Stimulated activated naive CD4-positive, alpha-beta T cell treated with Interleukin-2 at 50 U/mL for 16 hours (primary cell): ENCODE measurements around the gene METTL2B.
A peak's percentile ranks its signal among the peaks of the same experiment; 100 is the strongest.

Experiments
- DNase-seq: peaks from one replicate; lab custom pipeline; 2025; lab: John Stamatoyannopoulos, UW

METTL2B gene, protein sequence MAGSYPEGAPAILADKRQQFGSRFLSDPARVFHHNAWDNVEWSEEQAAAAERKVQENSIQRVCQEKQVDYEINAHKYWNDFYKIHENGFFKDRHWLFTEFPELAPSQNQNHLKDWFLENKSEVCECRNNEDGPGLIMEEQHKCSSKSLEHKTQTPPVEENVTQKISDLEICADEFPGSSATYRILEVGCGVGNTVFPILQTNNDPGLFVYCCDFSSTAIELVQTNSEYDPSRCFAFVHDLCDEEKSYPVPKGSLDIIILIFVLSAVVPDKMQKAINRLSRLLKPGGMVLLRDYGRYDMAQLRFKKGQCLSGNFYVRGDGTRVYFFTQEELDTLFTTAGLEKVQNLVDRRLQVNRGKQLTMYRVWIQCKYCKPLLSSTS

DNA sequence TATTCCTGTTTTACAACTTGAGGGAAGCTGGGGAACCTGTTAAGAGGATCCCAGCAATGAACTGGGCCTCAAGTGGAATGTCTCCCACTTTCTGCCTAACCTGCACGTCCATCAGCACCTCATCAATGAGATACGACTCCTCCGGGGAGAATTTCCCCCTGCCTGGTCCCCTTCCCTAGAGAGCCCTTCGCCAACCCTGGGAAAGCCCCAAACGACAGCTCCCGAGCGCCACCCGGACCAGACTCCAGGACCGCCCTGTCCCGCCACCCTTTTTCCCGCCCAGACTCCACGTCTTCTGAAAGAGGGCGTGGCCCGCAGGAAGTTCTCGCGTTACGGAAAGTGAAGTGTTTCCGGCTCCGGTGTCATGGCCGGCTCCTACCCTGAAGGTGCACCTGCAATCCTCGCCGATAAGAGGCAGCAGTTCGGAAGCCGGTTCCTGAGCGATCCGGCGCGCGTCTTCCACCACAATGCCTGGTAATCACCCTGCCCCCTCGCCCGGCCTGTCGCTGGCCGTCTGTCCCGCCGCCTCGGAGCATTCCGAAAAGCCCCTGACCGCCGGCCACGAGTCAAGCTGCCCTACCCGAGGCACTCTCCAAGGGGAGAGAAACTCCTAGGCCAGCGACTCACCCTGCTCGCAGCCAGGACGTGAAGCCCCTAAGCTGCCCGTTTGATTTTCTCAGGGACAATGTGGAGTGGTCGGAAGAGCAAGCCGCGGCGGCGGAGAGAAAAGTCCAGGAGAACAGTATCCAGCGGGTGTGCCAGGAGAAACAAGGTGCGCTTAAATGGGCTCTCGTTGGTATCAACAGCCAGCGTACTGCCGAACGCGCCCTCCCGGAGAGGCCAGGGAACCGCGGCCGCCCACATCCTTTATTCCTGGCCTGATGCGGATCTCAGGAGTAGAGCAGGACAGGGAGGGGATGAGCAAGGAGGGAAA, at the start of gene METTL2B:
Gene METTL2B, plus strand, starts transcription at position 347 of the 934 bp plus-strand sequence. Its CDS starts 18 bp downstream, at position 365.
- DNase-seq = peak; percentile 91

DNA sequence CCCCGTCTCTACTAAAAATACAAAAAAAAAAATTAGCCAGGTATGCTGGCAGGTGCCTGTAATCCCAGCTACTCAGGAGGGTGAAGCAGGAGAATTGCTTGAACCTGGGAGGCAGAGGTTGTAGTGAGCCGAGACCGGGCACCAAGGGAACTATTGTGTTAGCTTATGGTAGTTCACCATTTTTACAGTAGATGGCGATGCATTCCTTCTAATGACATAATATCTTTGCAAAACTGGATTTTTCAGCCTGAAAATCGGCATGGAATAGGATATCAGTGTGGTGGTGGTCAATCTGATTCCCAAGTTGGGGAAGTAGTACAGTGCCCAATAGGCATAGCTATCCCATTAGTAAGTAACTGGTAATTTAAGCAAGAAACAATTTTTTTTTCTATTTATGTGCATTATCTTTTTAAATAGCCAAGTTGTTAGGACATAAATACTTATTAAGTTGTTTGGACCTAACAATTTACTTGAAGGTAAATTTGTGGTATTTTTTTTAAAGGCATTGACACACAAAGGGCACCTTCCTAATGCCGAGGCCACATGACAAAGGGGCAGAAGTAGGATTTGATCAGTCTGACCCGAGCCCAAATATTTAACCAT, 49.2 kb upstream of the METTL2B start:
- DNase-seq = no peak

DNA sequence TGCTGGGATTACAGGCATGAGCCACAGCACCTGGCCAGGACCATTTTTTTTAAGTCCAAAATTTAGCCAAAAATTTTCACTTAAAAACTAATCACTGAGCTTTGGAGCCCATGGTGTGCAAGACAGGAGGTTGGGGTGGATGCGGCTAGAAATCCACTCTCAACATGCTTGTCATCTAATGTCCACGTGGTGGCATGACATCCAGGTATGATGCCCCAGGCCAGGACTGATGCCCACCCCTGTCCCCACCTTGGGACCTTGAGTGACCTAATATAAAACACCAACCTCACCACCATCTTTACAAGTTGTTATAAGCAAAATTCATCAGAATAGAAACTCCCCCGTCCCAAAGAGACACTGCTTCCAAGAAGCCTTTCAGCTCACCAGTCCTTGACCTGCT, 46.3 kb upstream of the METTL2B start:
- no peak for DNase-seq

DNA sequence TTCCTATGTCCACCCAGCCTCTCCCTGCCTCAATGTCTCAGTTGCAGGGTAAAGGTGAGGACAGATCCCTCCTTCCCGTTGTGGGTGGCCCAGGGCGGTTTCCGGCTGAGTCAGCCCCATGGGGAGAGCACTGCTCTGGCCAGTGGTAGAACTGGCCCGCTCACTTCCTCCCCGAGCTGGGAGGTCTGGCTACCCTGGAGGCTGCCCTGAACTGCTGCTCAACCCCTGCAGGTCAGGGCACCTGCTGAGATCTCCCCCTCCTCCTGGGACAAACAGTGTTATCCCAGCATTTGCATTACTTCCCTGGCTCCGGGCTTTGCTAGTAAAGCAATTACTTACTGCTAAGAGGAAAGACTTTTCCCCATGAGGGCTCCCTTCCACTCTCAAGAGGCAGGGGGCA, 45.3 kb upstream of the METTL2B start:
- no peak for DNase-seq

DNA sequence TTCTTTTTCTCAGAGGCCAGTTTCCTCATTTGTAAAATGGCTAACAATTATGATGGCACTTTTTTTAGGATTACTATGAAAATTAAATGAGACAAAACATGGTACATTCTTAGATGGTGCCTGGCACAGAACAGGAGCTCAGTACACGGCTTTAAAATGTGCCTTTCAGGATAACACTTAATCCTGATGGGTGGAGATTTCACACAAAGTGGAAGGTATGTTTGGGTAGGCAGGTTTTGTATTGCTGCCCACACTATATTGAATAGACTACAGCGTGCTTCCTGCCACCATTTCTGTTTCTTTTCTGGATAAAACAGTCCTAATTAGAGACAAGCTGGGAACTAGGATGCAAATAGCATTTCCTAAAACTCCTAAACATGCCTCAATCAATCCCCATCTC, 44.8 kb upstream of the METTL2B start:
- no peak for DNase-seq

DNA sequence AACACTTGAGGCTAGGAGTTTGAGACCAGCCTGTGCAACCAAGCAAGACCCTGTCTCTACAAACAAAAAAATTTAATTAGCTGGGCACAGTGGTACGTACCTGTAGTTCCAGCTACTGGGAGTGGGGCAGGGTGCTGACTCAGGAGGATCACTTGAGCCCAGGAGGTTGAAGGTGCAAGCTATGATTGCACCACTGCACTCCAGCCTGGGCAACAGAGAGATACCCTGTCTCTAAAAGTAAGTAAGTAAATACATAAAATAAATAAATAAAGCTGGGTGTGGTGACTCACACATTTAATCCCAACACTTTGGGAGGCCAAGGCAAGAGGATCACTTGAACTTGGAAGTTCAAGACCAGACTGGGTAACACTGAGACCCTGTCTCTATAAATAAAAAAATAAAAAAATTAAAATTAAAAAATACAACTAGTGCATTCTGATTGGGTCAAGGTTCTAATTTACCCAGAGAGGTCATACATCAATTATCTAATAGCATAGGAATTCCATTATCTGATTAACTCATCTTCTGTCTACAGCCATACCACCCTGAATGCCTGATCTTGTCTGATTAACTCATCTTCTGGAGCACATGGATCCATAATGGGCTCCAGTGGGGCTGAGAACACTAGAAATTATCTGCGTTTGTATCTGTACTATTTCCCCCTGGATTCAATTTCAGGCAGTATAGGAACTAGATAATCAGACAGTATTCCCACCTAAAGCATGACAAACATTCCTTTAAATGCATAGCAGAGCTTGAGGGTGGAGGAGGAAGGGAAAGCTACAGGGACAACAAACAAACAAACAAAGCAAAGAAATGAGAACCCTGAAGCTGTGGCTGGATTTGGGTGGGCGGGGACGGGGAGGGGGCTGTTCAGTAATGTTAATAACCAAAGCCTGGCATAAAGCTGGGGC, 41.9 kb upstream of the METTL2B start:
- DNase-seq = no peak

DNA sequence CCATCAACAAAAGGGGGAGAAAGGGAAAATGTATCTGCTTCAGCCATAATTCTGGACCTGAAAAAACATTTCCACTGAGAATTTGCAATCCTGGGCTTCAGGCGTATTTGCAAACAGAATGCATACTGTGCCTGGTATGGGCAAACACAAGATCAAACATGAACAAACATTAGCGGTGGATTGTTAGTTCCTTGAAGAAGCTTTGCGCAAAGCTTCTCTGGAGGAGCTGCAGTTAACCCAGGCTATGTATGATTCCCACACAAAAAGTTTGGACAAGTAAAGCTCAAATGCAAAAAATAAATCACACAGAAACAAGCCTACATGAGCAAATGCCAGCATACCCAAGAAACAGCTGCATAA, 41.2 kb upstream of the METTL2B start:
- no peak for DNase-seq

DNA sequence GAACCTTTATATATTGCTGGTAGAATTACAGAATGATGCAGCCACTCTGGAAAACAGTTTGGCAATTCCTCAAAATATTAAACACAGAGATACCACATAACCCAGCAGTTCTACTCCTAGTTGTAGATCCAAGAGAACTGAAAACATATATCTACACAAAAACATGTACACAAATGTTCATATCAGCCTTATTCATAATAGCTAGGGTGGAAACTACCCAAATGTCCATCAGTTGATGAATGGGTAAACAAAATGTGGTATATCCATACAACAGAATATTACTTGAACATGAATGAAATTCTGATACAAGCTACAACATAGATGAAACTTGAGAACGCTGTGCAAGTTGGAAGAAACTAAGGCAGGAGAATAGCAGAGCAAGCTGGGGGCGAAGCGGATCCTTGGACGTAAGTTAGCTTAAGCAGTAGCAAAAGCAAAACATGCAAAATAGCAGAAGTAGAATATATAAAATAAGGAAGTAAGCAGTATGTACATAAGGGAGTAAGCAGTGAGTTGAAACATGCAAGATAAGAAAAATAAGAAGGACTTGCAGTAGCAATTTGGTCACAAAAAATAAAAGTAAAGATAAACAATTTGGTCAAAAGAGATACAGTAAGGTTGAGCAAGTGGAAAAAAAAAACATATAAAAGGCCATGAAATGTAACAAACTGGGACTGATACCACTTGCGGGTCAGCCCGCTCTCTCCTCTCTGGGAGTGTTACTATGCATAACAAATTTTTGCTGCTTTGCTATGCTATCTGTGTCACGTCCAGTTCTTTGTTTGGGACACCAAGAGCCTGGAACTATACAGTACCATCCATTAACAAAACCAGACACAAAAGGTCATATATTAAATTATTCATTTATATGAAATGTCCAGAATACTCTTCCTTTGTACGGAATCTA, 38.9 kb upstream of the METTL2B start:
- DNase-seq = no peak

DNA sequence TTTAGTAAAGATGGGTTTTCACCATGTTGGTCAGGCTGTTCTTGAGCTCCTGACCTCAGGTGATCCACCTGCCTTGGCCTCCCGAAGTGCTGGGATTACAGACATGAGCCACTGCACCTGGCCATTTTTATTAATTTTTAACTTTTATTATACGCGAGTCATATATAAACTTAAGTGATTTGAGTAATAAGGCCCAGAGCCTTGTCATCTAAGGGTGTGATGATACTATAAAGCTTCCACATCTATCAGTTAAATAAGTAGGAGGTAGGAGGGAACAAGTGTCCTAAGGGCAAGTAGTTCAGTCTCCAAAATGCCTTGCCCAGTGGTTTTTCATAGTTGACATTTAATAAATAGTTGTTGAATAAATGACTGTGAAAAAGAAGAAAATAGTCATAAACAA, 34.2 kb upstream of the METTL2B start:
- DNase-seq = no peak

DNA sequence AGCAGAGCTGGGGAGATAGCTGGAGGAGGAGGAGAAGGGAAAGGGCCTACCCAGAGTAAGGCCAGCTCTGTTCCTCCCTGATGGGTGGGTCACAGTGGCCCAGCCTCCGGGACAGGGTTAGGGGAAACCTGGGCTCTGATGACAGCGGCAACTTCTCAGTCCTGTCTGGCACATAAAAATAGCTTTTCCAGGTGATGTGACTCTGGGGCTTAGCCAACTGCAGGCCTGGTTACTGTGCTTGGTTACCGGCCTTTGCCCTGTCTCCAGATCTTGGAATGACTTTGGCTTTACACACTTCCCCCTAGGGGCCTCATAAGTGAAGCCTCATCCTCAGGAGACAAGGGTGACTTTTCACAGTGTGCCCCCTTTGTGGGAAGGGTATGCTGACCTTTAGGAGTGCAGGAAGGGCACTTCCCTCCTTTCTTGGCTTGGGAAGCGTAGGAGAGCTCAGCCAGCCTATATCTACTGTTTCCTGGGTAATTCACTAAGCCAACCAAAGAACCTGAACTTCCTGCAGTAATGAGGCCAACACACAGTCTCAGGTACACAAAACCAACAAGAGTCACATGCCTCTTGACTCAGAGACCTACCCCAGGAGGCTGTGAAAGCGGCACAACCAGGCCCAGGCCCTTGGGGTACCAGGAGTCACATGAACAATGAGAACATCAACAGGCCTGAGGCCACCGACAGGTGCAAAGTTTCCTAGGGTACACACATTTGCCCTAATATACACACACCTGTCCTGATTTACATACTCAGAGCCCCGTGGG, 32.5 kb upstream of the METTL2B start:
- no peak for DNase-seq

DNA sequence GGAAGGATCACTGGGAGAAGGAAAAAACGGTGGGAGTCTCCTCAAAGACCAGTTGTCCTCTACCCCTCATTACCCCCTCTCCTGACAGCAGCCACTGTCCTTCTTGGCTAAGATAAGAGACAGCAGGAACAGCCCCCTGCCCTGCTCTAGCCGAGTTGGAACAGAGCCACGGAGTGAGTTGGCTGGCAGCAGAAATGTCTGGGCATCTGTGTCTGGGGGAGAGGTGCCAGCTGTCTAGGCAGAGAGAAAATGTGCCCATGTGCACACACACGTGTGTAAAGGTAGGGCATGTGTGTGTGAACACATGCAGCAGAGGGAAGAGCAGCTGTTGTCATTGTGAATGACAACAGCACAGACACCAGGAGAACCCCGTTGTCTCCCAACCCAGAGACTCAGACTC, 30.2 kb upstream of the METTL2B start:
- no peak for DNase-seq

DNA sequence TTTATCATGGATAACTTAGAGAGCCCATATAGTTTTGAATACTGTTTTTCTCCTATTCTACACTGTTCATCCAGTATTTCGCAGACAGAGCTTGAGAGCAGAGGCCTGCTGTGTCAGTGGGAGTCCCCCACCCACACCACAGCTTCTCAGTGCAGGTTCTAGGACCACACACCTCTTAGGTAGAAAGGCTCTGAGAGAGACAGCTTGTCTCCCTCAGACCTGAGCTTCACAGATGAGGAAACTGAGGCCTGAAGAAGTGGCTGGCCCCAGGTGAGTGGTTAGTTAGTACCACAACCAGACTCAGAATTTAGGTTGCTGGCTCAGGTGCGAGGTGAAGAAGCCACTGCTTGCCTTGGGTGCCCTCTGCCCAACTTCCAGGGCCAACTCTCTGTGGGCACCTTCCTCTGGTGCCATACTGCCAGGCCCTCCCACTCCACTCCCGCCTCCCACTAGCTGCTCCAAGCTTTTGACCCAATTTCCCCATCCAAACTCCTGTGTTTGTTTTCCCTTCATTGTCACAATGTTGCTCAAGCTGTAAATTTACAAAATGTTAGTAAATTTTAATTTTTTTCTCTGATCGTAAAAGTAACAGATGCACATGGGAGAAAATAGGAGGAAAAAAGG, 28.5 kb upstream of the METTL2B start:
- no peak for DNase-seq

DNA sequence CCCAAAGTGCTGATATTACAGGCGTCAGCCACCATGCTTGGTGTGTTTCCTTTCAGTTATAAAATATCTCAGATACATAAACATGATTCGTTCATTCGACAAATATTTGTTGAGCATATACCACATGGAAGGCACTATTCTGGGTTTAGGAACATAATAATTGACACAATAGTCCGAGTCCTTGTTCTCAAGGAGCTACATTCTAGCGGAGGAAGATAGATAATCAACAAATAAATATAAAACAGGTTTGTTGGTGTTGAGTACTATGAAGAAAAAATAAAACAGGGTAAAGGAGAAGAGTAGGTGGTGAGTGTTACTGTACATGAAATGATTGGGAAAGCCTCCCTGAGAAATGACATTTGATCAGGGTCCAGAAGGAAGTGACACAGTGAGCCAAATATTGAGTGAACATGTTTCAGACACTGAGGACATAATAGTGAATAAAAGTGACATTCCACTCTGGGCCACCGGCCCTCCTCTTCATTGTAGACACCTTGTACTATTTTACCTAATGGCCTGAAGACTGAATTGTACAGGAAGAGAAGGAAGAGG, 27.7 kb upstream of the METTL2B start:
- DNase-seq = no peak

DNA sequence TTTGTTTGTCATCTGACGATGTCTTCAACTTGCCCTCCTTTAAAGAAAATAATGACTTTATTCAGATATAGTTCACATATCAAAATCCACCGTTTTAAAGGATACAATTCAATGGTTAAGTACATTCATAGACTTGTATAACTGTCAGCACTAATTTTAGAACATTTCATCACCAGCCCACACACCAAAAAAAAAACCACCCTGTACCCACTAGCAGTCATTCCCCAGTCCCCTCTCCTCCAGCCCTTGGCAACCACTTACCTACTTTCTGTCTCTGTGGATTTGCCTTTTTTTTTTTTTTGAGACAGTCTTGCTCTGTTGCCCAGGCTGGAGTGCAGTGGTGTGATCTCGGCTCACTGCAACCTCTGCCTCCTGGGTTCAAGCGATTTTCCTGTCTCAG, 26.1 kb upstream of the METTL2B start:
- no peak for DNase-seq

DNA sequence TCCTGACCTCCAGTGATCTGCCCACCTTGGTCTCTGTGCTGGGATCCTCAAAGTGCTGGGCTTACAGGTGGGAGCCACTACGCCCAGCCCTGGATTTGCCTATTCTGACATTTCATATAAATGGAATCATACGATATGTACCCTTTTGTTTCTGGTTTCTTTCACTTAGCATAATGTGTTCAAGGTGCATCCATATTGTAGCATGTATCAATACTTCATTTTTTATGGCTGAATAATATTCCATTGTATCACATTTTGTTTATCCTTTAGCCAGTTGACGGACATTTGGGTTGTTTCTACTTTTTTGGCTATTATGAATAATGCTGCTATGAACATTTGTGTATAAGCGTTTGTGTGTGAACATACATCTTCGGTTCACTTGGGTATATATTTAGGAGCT, 25.6 kb upstream of the METTL2B start:
- no peak for DNase-seq

DNA sequence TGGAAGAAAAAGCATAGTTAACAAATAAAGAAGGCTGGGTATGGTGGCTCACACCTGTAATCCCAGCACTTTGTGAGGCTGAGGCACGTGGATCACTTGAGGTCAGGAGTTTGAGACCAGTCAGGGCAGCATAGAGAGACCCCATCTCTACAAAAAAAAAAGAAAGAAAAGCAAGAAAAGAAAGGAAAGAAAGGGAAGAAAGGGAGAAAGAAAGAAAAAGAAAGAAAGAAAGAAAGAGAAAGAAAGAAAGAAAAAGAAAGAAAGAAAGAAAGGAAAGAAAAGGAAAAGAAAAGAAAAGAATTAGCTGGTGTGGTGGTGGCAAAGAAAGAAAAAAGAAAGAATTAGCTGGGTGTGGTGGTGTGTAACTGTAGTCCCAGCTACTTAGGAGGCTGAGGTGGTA, 24.0 kb upstream of the METTL2B start:
- DNase-seq = no peak

DNA sequence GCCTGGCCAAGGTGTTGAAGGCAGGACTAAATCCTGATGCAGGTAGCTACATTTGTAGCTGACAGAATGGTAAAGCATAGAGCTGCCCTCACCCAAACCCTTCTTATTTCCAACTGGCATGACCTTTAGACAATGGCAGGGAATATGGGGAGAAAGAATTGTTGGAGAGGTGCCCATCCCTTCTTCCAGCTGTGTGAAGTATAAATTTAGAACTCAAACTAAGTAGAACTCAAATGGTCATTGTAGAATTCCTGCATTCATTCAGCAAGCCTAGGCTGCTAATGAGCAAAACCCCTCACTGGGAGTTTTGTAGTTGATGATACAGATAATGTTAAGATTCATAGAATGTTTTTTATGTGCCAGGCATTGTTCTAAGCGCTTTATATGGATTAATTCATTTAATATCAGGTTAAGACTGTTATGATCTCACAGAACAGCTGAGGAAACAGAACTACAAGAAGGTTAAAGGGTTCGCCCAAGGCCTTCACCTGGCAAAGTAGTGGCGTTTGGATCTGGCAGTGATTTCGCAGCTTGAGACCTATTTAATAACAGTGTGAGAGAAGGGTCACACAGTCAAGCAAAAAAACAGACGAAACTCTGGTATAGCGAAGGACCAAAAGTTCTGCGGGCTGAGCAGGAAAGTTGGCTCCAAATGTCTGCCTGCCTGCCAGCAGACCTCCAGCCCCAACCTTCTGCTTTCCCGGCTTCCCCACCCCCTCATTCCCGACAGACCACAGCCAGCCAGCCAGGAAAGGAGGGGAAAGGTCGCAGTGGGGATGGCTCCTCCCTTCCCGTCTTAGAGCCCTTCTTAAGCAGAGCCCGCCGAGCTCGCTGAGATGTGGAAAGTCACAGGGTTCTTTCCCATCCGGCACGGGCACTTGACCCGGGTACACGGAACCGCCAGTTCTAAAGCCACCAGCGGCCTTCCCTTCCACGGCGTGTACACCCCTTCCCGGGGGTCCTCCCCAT, 22.4 kb upstream of the METTL2B start:
- DNase-seq = no peak
